ENCODE measurements around the gene MYB. TPM values are rescaled to one million over a fixed set of nuclear protein-coding genes. Genes with fewer than 3 reads are reported as not detected.

The MYB gene
- total RNA-seq, 1 experiment from 2014 or later: 3.7 TPM

- BruUV-seq (replicated peaks): no TSS peak
- H3K9me3 ChIP-seq (ENCODE audit: control insufficient read depth in 1 of 2, insufficient read depth in 1 of 2, low read depth in 1 of 2, low read length in 2 of 2): no peaks in the 10 kb centered on the region
- DNase-seq (ENCODE audit: low read depth, low spot score) (no peak), ATAC-seq (no peak)
- H3K36me3 ChIP-seq (ENCODE audit: control insufficient read depth in 1 of 2, insufficient read depth in 2 of 2, low read length in 2 of 2): no peaks in the 10 kb centered on the region
- H4K20me1 ChIP-seq (ENCODE audit: insufficient read depth): no peaks in the 10 kb centered on the region
- no peak overlapping the region for H2AFZ ChIP-seq (ENCODE audit: low read depth, low read length, poor library complexity, severe bottlenecking)
- no peak for TF ChIP-seq CBX3 (IDR thresholded peaks at IDR 0.05; ENCODE audit: low read depth)
- TF ChIP-seq SRF (IDR thresholded peaks at IDR 0.05; ENCODE audit: low read depth): no peak
- TF ChIP-seq SP1 (IDR thresholded peaks at IDR 0.05; ENCODE audit: low read depth): no peak
- TF ChIP-seq POLR2AphosphoS5 (IDR thresholded peaks at IDR 0.05; ENCODE audit: low read depth, low read length): no peak
- TF ChIP-seq REST (IDR thresholded peaks at IDR 0.05; ENCODE audit: low read depth): no peak
- TF ChIP-seq SIN3A (IDR thresholded peaks at IDR 0.05; ENCODE audit: low read depth): no peak
- TF ChIP-seq RAD21 (IDR thresholded peaks at IDR 0.05; ENCODE audit: low read depth): no peak
- no peak for TF ChIP-seq JUND (IDR thresholded peaks at IDR 0.05)
- no peak for TF ChIP-seq ZFX (IDR thresholded peaks at IDR 0.05)
- TF ChIP-seq, protein P1, sequence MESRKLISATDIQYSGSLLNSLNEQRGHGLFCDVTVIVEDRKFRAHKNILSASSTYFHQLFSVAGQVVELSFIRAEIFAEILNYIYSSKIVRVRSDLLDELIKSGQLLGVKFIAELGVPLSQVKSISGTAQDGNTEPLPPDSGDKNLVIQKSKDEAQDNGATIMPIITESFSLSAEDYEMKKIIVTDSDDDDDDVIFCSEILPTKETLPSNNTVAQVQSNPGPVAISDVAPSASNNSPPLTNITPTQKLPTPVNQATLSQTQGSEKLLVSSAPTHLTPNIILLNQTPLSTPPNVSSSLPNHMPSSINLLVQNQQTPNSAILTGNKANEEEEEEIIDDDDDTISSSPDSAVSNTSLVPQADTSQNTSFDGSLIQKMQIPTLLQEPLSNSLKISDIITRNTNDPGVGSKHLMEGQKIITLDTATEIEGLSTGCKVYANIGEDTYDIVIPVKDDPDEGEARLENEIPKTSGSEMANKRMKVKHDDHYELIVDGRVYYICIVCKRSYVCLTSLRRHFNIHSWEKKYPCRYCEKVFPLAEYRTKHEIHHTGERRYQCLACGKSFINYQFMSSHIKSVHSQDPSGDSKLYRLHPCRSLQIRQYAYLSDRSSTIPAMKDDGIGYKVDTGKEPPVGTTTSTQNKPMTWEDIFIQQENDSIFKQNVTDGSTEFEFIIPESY (IDR thresholded peaks at IDR 0.05; ENCODE audit: extremely low read depth, insufficient replicate concordance, low read length): no peak
- TF ChIP-seq EZH2 (IDR thresholded peaks at IDR 0.05): no peak
- no peak for TF ChIP-seq FOSL1 (IDR thresholded peaks at IDR 0.05; ENCODE audit: low read depth)
- no peak for TF ChIP-seq YY1 (IDR thresholded peaks at IDR 0.05; ENCODE audit: extremely low read depth, insufficient replicate concordance, low read depth, low read length)
- TF ChIP-seq EGR1 (IDR thresholded peaks at IDR 0.05; ENCODE audit: low read depth): no peak
- TF ChIP-seq, protein P2, sequence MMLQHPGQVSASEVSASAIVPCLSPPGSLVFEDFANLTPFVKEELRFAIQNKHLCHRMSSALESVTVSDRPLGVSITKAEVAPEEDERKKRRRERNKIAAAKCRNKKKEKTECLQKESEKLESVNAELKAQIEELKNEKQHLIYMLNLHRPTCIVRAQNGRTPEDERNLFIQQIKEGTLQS (IDR thresholded peaks at IDR 0.05): no peak
- TF ChIP-seq EZH2phosphoT487 (IDR thresholded peaks at IDR 0.05; ENCODE audit: borderline replicate concordance): no peak
- TF ChIP-seq ZNF274 (IDR thresholded peaks at IDR 0.05; ENCODE audit: low read depth, low read length): no peak
- TF ChIP-seq ELF1 (IDR thresholded peaks at IDR 0.05; ENCODE audit: borderline replicate concordance, low read depth): no peak
- no peak for TF ChIP-seq TCF7L2 (IDR thresholded peaks at IDR 0.05; ENCODE audit: borderline replicate concordance, extremely low read depth, insufficient read depth, insufficient read length)
- ChIA-PET CTCF (no interaction called here), RAD21 (ENCODE audit: low non-redundant PET in 1 of 2, low total read pairs in 2 of 2, uncharacterized antibody in 2 of 2, unreplicated experiment in 2 of 2) (no interaction called here), POLR2A (no interaction called here)
- no peaks in the 10 kb centered on the region for H3K9me2 ChIP-seq (ENCODE audit: insufficient read depth)
- H3K27ac ChIP-seq (ENCODE audit: low read depth, low read length): no peak overlapping the region
- no peaks in the 10 kb centered on the region for H3K79me2 ChIP-seq (ENCODE audit: insufficient read depth, low read length)
- H3K4me3 ChIP-seq (replicated peaks in 1 of 2; ENCODE audit: low read depth in 1 of 2, low read length in 2 of 2): no peak overlapping the region
- H3K9ac ChIP-seq (ENCODE audit: low read length): no peak overlapping the region
- H3K27me3 ChIP-seq (ENCODE audit: insufficient read depth, low read length): no peaks in the 10 kb centered on the region
- H3K4me1 ChIP-seq (ENCODE audit: control insufficient read depth in 1 of 2, insufficient read depth in 2 of 2, low read length in 2 of 2): peaks cover 0 to 8% of the 10 kb centered on the region in 2 experiments; a peak in 2 of 4 replicates
- no peak overlapping the region for H3K4me2 ChIP-seq (ENCODE audit: low read length)
- intact Hi-C loops (cut with micrococcal nuclease): no loop called here
Measured at GRCh38 chr6:135188718-135189117, 7.6 kb downstream of the MYB start.
